22Rv1 (cell line): ENCODE results near the gene DCC.

Experiments
- H3K27ac ChIP-seq: fragments of 450-650 bp; 2 replicates; pipeline ENCODE4 v1.5.1; 2017
- CTCF ChIP-seq: fragments of 450-650 bp; IDR thresholded peaks from 2 replicates; pipeline ENCODE4 v1.5.1; 2017; ENCODE audit warnings: mild to moderate bottlenecking
- ZFX ChIP-seq: fragments of 450-650 bp; IDR thresholded peaks from 2 replicates; pipeline ENCODE4 v1.6.1; 2017; ENCODE audit warnings: antibody characterized with exemption, borderline replicate concordance

The DCC gene

GRCh38 chr18:53268455-53268854, 928.5 kb downstream of the DCC start:
- TF ChIP-seq ZFX: no peak
- TF ChIP-seq CTCF: no peak
- no peak overlapping the region for H3K27ac ChIP-seq

DNA sequence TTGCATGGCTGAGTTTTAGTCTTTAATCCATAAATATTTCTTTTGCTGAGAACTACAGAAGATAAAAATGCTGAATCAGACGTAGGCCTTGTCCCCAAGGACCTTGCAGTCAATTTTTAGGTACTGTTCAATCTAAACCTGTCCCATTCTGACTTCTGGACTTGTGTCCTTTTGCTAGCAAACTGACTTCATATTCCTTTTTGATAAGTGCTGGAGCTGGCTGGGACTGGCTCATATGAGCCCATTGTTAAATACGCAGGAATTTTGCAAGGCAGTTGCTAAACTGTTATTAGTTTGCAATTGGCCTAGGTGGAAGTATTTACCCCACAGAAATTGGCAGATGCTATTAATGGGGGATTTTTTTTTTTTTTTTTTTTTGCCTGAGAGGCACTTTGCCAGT, 941.4 kb downstream of the DCC start:
- no peak overlapping the region for H3K27ac ChIP-seq
- TF ChIP-seq ZFX: no peak
- TF ChIP-seq CTCF: no peak

GRCh38 chr18:53283708-53284107, 943.7 kb downstream of the DCC start:
- H3K27ac ChIP-seq: no peak overlapping the region
- no peak for TF ChIP-seq CTCF
- no peak for TF ChIP-seq ZFX

GRCh38 chr18:53305461-53305860, 965.5 kb downstream of the DCC start:
- no peak for TF ChIP-seq CTCF
- no peak for TF ChIP-seq ZFX
- H3K27ac ChIP-seq: no peak overlapping the region

GRCh38 chr18:53319628-53320027, 979.6 kb downstream of the DCC start:
- H3K27ac ChIP-seq: no peak overlapping the region
- TF ChIP-seq CTCF (no peak), ZFX (no peak)

DNA sequence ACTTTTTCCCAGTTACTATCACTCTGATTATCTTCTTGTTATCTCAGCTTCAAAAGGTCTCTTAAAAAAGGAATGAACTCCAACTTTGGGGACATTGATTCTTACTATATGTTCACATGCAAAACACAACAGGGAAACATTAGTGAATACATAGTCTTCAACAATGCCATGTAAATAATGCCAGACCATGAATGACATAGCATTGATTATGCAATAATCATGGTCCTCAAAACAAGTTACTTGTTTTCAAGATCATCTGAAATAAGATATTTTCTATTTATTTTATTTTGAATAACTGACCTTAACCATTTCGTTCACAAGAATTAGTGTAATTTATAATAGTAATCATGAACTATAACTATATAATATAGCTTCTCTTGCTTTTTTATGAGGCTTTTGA, 982.2 kb downstream of the DCC start:
- H3K27ac ChIP-seq: no peak overlapping the region
- TF ChIP-seq CTCF: no peak
- no peak for TF ChIP-seq ZFX

- H3K27ac ChIP-seq: no peak overlapping the region
- TF ChIP-seq CTCF: no peak
- no peak for TF ChIP-seq ZFX
These were observed 984.4 kb downstream of the DCC start for GRCh38 chr18:53324353-53324752.
